ENCODE data around the gene FIGNL1.

Gene FIGNL1

DNA sequence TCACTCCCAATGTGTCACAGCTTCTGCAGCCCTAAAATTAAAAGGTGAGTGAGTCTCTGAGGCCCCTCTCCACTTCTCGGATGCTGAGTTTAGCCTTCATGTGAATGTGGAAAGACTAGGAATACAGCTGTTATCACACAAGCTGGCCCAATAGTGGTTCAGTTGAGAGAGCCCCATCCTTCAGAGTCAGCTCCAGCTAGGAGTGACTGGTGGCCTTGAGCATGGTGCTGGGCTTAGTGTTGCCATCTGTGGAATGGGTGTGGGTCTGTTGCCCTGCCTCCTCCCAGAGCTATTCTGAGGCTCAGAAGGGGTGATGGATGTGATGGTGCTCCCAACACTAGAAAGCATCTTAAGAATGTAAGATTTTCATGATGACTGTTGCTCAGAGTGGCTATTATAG is 55.8 kb downstream of the FIGNL1 start:
- DNase-seq: no peak

Measured in NCI-H1930 (cell line).